Ovary (tissue), 9 donors: ENCODE results near the gene CDH23. TPM values are rescaled to one million over a fixed set of nuclear protein-coding genes. Genes with fewer than 3 reads are reported as not detected.

ENCODE experiments used
- DNase-seq, 5 donors: peaks; one replicate each; pipeline ENCODE4 v3.0.0-alpha.2; 2019 to 2020
- H3K27ac ChIP-seq, 2 donors: fragments of 200-600 bp; one replicate each; pipeline versions ENCODE4 v1.5.1 to v1.8.0; 2019 to 2022
- H3K27me3 ChIP-seq: fragments of 200-600 bp; one replicate; pipeline ENCODE4 v1.8.0; 2022
- H3K36me3 ChIP-seq: fragments of 200-600 bp; sonication (generic); one replicate; pipeline ENCODE4 v1.5.1; 2019
- H3K4me1 ChIP-seq: one replicate; pipeline ENCODE4 v1.8.1; 2013; ENCODE audit warnings: mild to moderate bottlenecking, moderate library complexity; ENCODE audit not compliant: insufficient read depth
- H3K4me3 ChIP-seq: fragments of 200-600 bp; sonication (generic); one replicate; pipeline ENCODE4 v1.5.1; 2017
- H3K9me3 ChIP-seq, 2 donors: fragments of 200-600 bp in 1 of 2; sonication (generic) in 1 of 2; one replicate each; pipeline versions ENCODE4 v1.5.1 to v1.8.1; 2013 to 2019; ENCODE audit warnings: mild to moderate bottlenecking in 1 of 2, moderate library complexity in 1 of 2
- CTCF ChIP-seq, 3 donors: fragments of 450-650 bp in 2 of 3; fragments of 200-600 bp in 1 of 3; IDR thresholded peaks; one replicate each; pipeline versions ENCODE4 v1.5.1 to v1.8.0; 2016 to 2022; ENCODE audit warnings: antibody characterized with exemption in 3 of 3, mild to moderate bottlenecking in 1 of 3
- EP300 ChIP-seq: sonication (generic); formaldehyde crosslinking; IDR thresholded peaks from one replicate; pipeline ENCODE4 v1.6.1; 2017; ENCODE audit warnings: antibody characterized with exemption
- POLR2A ChIP-seq: fragments of 450-650 bp; IDR thresholded peaks from one replicate; pipeline ENCODE4 v1.6.1; 2017; ENCODE audit warnings: antibody characterized with exemption, mild to moderate bottlenecking, moderate library complexity
- WGBS, 3 donors: extraction: QIAGEN DNeasy Blood & Tissue Kit in 1 of 3; methylation state at CpG; one replicate each; pipeline versions ENCODE4 v1.1.5 to v1.1.7; 2013 to 2017; 5-methylcytosine and 5-hydroxymethylcytosine counted together
- intact Hi-C, 4 donors: fragments of 100-400 bp; cut with DNase I; formaldehyde crosslinking; loops; one replicate each; pipeline versions ENCODE4 v1.11.0 to v1.15.1; 2022 to 2023
- polyA plus RNA-seq, 2 donors: library from polyadenylated mRNA; stranded (reverse); fragments of 200-250 nt in 1 of 2; fragments of 350-450 nt in 1 of 2; fragmentation: Illumina TruSeq in 1 of 2; extraction: RNeasy Lipid Tissue Mini Kit (QIAGEN cat#74804) in 1 of 2; gene quantifications; one replicate each; pipeline ENCODE4 v1.2.3, GENCODE V29; 2013 to 2014
- total RNA-seq, 7 donors: library from RNA; depleted of rRNA in 2 of 7; stranded (reverse); fragments of >200 nt in 2 of 7; fragmentation: NEBNext Ultra II Directional in 3 of 7; extraction: Animal tissue kit (Norgen Biotek cat#: 25700) in 3 of 7; gene quantifications; one replicate each; pipeline versions ENCODE4 v1.1.0 to v1.2.4, GENCODE V29; 2016 to 2023
- donor health status: DM: no; HTN: no; CAD: no; lungs with moderate emphysema.
- donor health status: DM: no; HTN: no; CAD: no.
- donor health status: Bipolar disorder and iron deficiency.
- donor health status: DM: yes; HTN: yes; CAD: no.
- donor health status: DM: no; HTN: no; CAD: no.
- donor health status: DM: yes; HTN: yes; CAD: no.

Gene CDH23
- total and polyA plus RNA-seq, 9 donors: 7.5 to 108 (median 39.1) TPM

GRCh38 chr10:71459513-71459912, 62.8 kb downstream of the CDH23 start:
- WGBS, 3 donors: 93 to 98% (median 96%) methylated on average over 5 of the region's 5 CpGs
- H3K4me1 ChIP-seq: no peaks in the 10 kb centered on the region
- TF ChIP-seq EP300 (no peak), CTCF (IDR thresholded peaks at IDR 0.05) (no peak), POLR2A (no peak)
- no peaks in the 10 kb centered on the region for H3K9me3 ChIP-seq
- H3K27me3 ChIP-seq: no peaks in the 10 kb centered on the region
- no peak overlapping the region for H3K4me3 ChIP-seq
- H3K36me3 ChIP-seq: no peaks in the 10 kb centered on the region
- DNase-seq: no peak
- intact Hi-C loops: loop anchor here in 1 of 4 donors (2.0 kb wide), 1 partner anchor 37 kb away; no protein-coding TSS in a partner anchor
- no peak overlapping the region for H3K27ac ChIP-seq

- TF ChIP-seq CTCF (IDR thresholded peaks at IDR 0.05): no peak
- TF ChIP-seq EP300: no peak
- no peak for TF ChIP-seq POLR2A
- intact Hi-C loops: no loop called here
- 82 to 92% (median 88%) methylated on average over 9 of the region's 9 CpGs for WGBS, 3 donors
Measured at GRCh38 chr10:71460615-71461014, 63.9 kb downstream of the CDH23 start.

GRCh38 chr10:71461457-71461856, 64.7 kb downstream of the CDH23 start:
- no peak for DNase-seq
- Histone ChIP-seq H3K4me1 (no peaks in the 10 kb centered on the region), H3K36me3 (no peaks in the 10 kb centered on the region), H3K27me3 (no peaks in the 10 kb centered on the region), H3K27ac (no peak overlapping the region), H3K4me3 (no peak overlapping the region), H3K9me3 (no peaks in the 10 kb centered on the region)
- intact Hi-C loops: no loop called here
- TF ChIP-seq CTCF (IDR thresholded peaks at IDR 0.05) (no peak), POLR2A (no peak), EP300 (no peak)
- 88 to 92% (median 90%) methylated on average over 13 of the region's 13 CpGs for WGBS, 3 donors

More at GRCh38 chr10:71460615-71461014, 63.9 kb downstream of the CDH23 start:
- Histone ChIP-seq H3K36me3 (no peaks in the 10 kb centered on the region), H3K4me3 (no peak overlapping the region), H3K27me3 (no peaks in the 10 kb centered on the region), H3K27ac (no peak overlapping the region), H3K4me1 (no peaks in the 10 kb centered on the region), H3K9me3 (no peaks in the 10 kb centered on the region)
- no peak for DNase-seq

GRCh38 chr10:71462062-71462935, 65.6 kb downstream of the CDH23 start:
- no peak for TF ChIP-seq POLR2A
- no peak for TF ChIP-seq CTCF (IDR thresholded peaks at IDR 0.05)
- TF ChIP-seq EP300: no peak
- Histone ChIP-seq H3K9me3 (no peaks in the 10 kb centered on the region), H3K4me3 (no peak overlapping the region), H3K36me3 (no peaks in the 10 kb centered on the region), H3K27me3 (no peaks in the 10 kb centered on the region), H3K4me1 (no peaks in the 10 kb centered on the region), H3K27ac (no peak overlapping the region)
- intact Hi-C loops: no loop called here
- no peak for DNase-seq
- WGBS, 3 donors: 73 to 83% (median 75%) methylated on average over 19 of the region's 19 CpGs
